Measurements from ENCODE around the gene MACROD2. TPM values are rescaled to one million over a fixed set of nuclear protein-coding genes. Genes with fewer than 3 reads are reported as not detected.

MACROD2 gene
- total RNA-seq, 1 donor from 2014 or later = 2.5 TPM

- no peak for DNase-seq (ENCODE audit: extremely low spot score, unreplicated experiment)
- Mint-ChIP-seq H3K27me3 (ENCODE audit: unreplicated experiment) (no peaks in the 10 kb centered on the region), H3K27ac (ENCODE audit: unreplicated experiment) (no peak overlapping the region), H3K4me3 (ENCODE audit: unreplicated experiment) (no peak overlapping the region), H3K9me3 (ENCODE audit: unreplicated experiment) (no peaks in the 10 kb centered on the region), H3K36me3 (ENCODE audit: unreplicated experiment) (no peaks in the 10 kb centered on the region), H3K4me1 (ENCODE audit: unreplicated experiment) (no peaks in the 10 kb centered on the region)
- no peak for TF ChIP-seq CTCF (IDR thresholded peaks at IDR 0.05)
Measured at GRCh38 chr20:14404515-14404914, 409.2 kb downstream of the MACROD2 start.

- TF ChIP-seq CTCF (IDR thresholded peaks at IDR 0.05) = no peak
Measured at GRCh38 chr20:14406495-14406894, 411.2 kb downstream of the MACROD2 start.

GRCh38 chr20:14407336-14407735 is 412.0 kb downstream of the MACROD2 start:
- Mint-ChIP-seq H3K27me3 (ENCODE audit: unreplicated experiment) (no peaks in the 10 kb centered on the region), H3K4me1 (ENCODE audit: unreplicated experiment) (no peaks in the 10 kb centered on the region), H3K27ac (ENCODE audit: unreplicated experiment) (no peak overlapping the region), H3K9me3 (ENCODE audit: unreplicated experiment) (no peaks in the 10 kb centered on the region), H3K4me3 (ENCODE audit: unreplicated experiment) (no peak overlapping the region), H3K36me3 (ENCODE audit: unreplicated experiment) (no peaks in the 10 kb centered on the region)
- DNase-seq (ENCODE audit: extremely low spot score, unreplicated experiment) = no peak
- TF ChIP-seq CTCF (IDR thresholded peaks at IDR 0.05) = no peak

More at GRCh38 chr20:14406495-14406894, 411.2 kb downstream of the MACROD2 start:
- Mint-ChIP-seq H3K27ac (ENCODE audit: unreplicated experiment) (no peak overlapping the region), H3K9me3 (ENCODE audit: unreplicated experiment) (no peaks in the 10 kb centered on the region), H3K36me3 (ENCODE audit: unreplicated experiment) (no peaks in the 10 kb centered on the region), H3K27me3 (ENCODE audit: unreplicated experiment) (no peaks in the 10 kb centered on the region), H3K4me1 (ENCODE audit: unreplicated experiment) (no peaks in the 10 kb centered on the region), H3K4me3 (ENCODE audit: unreplicated experiment) (no peak overlapping the region)
- no peak for DNase-seq (ENCODE audit: extremely low spot score, unreplicated experiment)

GRCh38 chr20:14410869-14411555 is 415.7 kb downstream of the MACROD2 start:
- H3K27ac Mint-ChIP-seq (ENCODE audit: unreplicated experiment) = no peak overlapping the region
- H3K9me3 Mint-ChIP-seq (ENCODE audit: unreplicated experiment) = no peaks in the 10 kb centered on the region
- H3K4me1 Mint-ChIP-seq (ENCODE audit: unreplicated experiment) = no peaks in the 10 kb centered on the region

More at GRCh38 chr20:14410869-14411555, 415.7 kb downstream of the MACROD2 start:
- TF ChIP-seq CTCF (IDR thresholded peaks at IDR 0.05) = no peak
- H3K36me3 Mint-ChIP-seq (ENCODE audit: unreplicated experiment) = no peaks in the 10 kb centered on the region
- no peak overlapping the region for H3K4me3 Mint-ChIP-seq (ENCODE audit: unreplicated experiment)
- DNase-seq (ENCODE audit: extremely low spot score, unreplicated experiment) = no peak
- no peaks in the 10 kb centered on the region for H3K27me3 Mint-ChIP-seq (ENCODE audit: unreplicated experiment)

All from osteocyte (in vitro differentiated cells).